Pancreas (tissue), 10 donors: ENCODE measurements around the gene MGST2. TPM values are rescaled to one million over a fixed set of nuclear protein-coding genes. Genes with fewer than 3 reads are reported as not detected.

Experiments used
- ATAC-seq, 4 donors: fragments of 200-7000 bp; cut with Tn5 transposase; one replicate each; pipeline versions ENCODE4 v1.8.0 to v1.9.1; 2020; ENCODE audit warnings: mild to moderate bottlenecking in 4 of 4, moderate library complexity in 4 of 4
- DNase-seq, 6 donors: peaks; one replicate each; pipeline ENCODE4 v3.0.0-alpha.2; 2020
- FAIRE-seq: peaks from 2 replicates; lab custom pipeline; 2012; peaks lifted over from hg19 to GRCh38; lab: Jason Lieb, UNC
- H3K27ac ChIP-seq, 4 donors: fragments of 200-600 bp; sonication (generic); 1 replicate in 3 of 4; 2 replicates in 1 of 4; pipeline versions ENCODE4 v1.5.0 to v1.8.0; 2020
- H3K27me3 ChIP-seq, 4 donors: fragments of 200-600 bp; one replicate each; pipeline ENCODE4 v1.8.0; 2021
- H3K36me3 ChIP-seq, 3 donors: fragments of 200-600 bp; sonication (generic) in 1 of 3; one replicate each; pipeline versions ENCODE4 v1.5.0 to v1.8.0; 2020 to 2021
- H3K4me1 ChIP-seq, 3 donors: fragments of 200-600 bp; one replicate each; pipeline ENCODE4 v1.8.0; 2021
- H3K4me3 ChIP-seq, 4 donors: fragments of 200-600 bp; sonication (generic) in 2 of 4; one replicate each; pipeline versions ENCODE4 v1.5.0 to v1.8.0; 2020 to 2021
- H3K9me3 ChIP-seq, 4 donors: fragments of 200-600 bp; one replicate each; pipeline ENCODE4 v1.8.0; 2021
- CTCF ChIP-seq, 4 donors: fragments of 200-600 bp; sonication (generic) in 3 of 4; IDR thresholded peaks; one replicate each; pipeline versions ENCODE4 v1.5.0 to v1.8.0; 2021; ENCODE audit warnings: antibody characterized with exemption in 4 of 4
- WGBS, 2 donors: extraction: QIAGEN DNeasy Blood & Tissue Kit; methylation state at CpG; one replicate each; pipeline ENCODE4 v1.1.7; 2013; 5-methylcytosine and 5-hydroxymethylcytosine counted together
- intact Hi-C, 3 donors: fragments of 100-400 bp; cut with DNase I; formaldehyde crosslinking; loops; one replicate each; pipeline versions ENCODE4 v1.11.1 to v1.14.2; 2022
- polyA plus RNA-seq, 2 donors: library from polyadenylated mRNA; stranded (reverse); fragments of 200-250 nt; gene quantifications; one replicate each; pipeline ENCODE4 v1.2.3, GENCODE V29; 2013
- total RNA-seq, 6 donors: library from RNA; stranded (reverse); fragmentation: NEBNext Ultra II Directional in 4 of 6; extraction: Animal tissue kit (Norgen Biotek cat#: 25700) in 4 of 6; gene quantifications; one replicate each; pipeline versions ENCODE4 v1.2.1 to v1.2.4, GENCODE V29; 2021 to 2023
- donor health status: healthy with polysubstance abuse.
- donor health status: DM: no; HTN: no; CAD: no; lungs with moderate emphysema.
- donor health status: DM: no; HTN: no; CAD: no.
- donor health status: control.
- donor health status: control.
- donor health status: Bipolar disorder and iron deficiency.
- donor health status: DM: yes; HTN: yes; CAD: no.
- donor health status: DM: no; HTN: no; CAD: no.
- donor health status: DM: no; HTN: no; CAD: no.
- donor health status: DM: yes; HTN: yes; CAD: no.

Gene MGST2
- total and polyA plus RNA-seq, 8 donors, result 23.9 to 60.8 (median 33.2) TPM

DNA sequence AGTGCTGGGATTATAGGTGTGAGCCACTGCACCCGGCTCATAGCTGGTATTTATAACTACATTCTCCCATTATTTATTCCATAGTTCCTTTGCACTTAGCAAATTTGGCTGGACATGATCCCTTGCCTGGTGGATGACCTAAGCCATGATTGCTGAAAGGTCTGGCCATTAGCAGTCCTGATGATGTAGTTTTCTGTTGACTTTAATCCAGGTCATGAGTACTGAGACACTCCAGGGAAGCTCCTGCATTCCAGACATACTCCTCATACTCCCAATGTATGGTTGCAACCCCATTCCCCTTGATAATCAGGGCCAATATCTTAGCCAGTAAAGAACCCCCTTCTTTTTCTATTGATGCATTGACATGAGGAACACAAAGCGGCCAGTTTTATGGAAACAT lies 24.4 kb upstream of the MGST2 start:
- no peak overlapping the region for H3K27ac ChIP-seq
- 92 to 95% methylated on average over 2 of the region's 2 CpGs for WGBS, 2 donors
- no peaks in the 10 kb centered on the region for H3K9me3 ChIP-seq
- H3K27me3 ChIP-seq, result no peaks in the 10 kb centered on the region
- no peaks in the 10 kb centered on the region for H3K36me3 ChIP-seq
- ATAC-seq, result no peak
- intact Hi-C loops, result no loop called here
- no peak for DNase-seq
- no peaks in the 10 kb centered on the region for H3K4me1 ChIP-seq
- no peak for FAIRE-seq
- TF ChIP-seq CTCF (IDR thresholded peaks at IDR 0.05), result no peak
- H3K4me3 ChIP-seq, result no peak overlapping the region

GRCh38 chr4:139642364-139642763 lies 23.3 kb upstream of the MGST2 start:
- DNase-seq (no peak), FAIRE-seq (no peak), ATAC-seq (no peak)
- Histone ChIP-seq H3K9me3 (no peaks in the 10 kb centered on the region), H3K27me3 (no peaks in the 10 kb centered on the region), H3K27ac (no peak overlapping the region), H3K4me1 (no peaks in the 10 kb centered on the region), H3K4me3 (no peak overlapping the region), H3K36me3 (no peaks in the 10 kb centered on the region)
- 63 to 87% methylated on average over 2 of the region's 2 CpGs for WGBS, 2 donors
- no peak for TF ChIP-seq CTCF (IDR thresholded peaks at IDR 0.05)
- intact Hi-C loops, result no loop called here

- WGBS, 2 donors, result 77 to 79% methylated on average over 11 of the region's 11 CpGs
- no peak overlapping the region for H3K4me3 ChIP-seq
- DNase-seq (no peak), ATAC-seq (no peak), FAIRE-seq (no peak)
- intact Hi-C loops, result no loop called here
- no peak overlapping the region for H3K27ac ChIP-seq
- no peaks in the 10 kb centered on the region for H3K36me3 ChIP-seq
- H3K27me3 ChIP-seq, result no peaks in the 10 kb centered on the region
- TF ChIP-seq CTCF (IDR thresholded peaks at IDR 0.05), result no peak
- no peaks in the 10 kb centered on the region for H3K4me1 ChIP-seq
- no peaks in the 10 kb centered on the region for H3K9me3 ChIP-seq
Observed at GRCh38 chr4:139643042-139643895, 22.4 kb upstream of the MGST2 start.

- Histone ChIP-seq H3K27me3 (no peaks in the 10 kb centered on the region), H3K36me3 (no peaks in the 10 kb centered on the region), H3K9me3 (no peaks in the 10 kb centered on the region), H3K4me3 (no peak overlapping the region), H3K4me1 (no peaks in the 10 kb centered on the region), H3K27ac (no peak overlapping the region)
- DNase-seq (no peak), FAIRE-seq (no peak), ATAC-seq (peak in 2 of 4 donors; percentile 46 to 60)
- 91 to 95% methylated on average over 6 of the region's 6 CpGs for WGBS, 2 donors
- TF ChIP-seq CTCF (IDR thresholded peaks at IDR 0.05), result no peak
- intact Hi-C loops, result no loop called here
Observed at GRCh38 chr4:139645458-139645857, 20.2 kb upstream of the MGST2 start.

- DNase-seq (no peak), ATAC-seq (no peak), FAIRE-seq (no peak)
- Histone ChIP-seq H3K4me1 (no peaks in the 10 kb centered on the region), H3K27ac (no peak overlapping the region), H3K4me3 (no peak overlapping the region), H3K36me3 (no peaks in the 10 kb centered on the region), H3K9me3 (no peaks in the 10 kb centered on the region), H3K27me3 (no peaks in the 10 kb centered on the region)
- TF ChIP-seq CTCF (IDR thresholded peaks at IDR 0.05), result no peak
- 86 to 100% methylated on average over 1 of the region's 1 CpG for WGBS, 2 donors
- intact Hi-C loops, result no loop called here
Observed at GRCh38 chr4:139647184-139647583, 18.4 kb upstream of the MGST2 start.
